Spleen (tissue), 7 donors: ENCODE results near the gene HSFX3.

ENCODE experiments used
- POLR2A ChIP-seq, 3 donors: fragments of 450-650 bp; IDR thresholded peaks; one replicate each; pipeline ENCODE4 v1.5.1; 2017; ENCODE audit warnings: antibody characterized with exemption in 3 of 3, mild to moderate bottlenecking in 1 of 3
- POLR2AphosphoS5 ChIP-seq, 3 donors: sonication (generic); formaldehyde crosslinking; IDR thresholded peaks; one replicate each; pipeline ENCODE4 v1.5.1; 2017; ENCODE audit warnings: antibody characterized with exemption in 3 of 3
- TF ChIP-seq, protein P1 (sequence below), 11 experiments: fragments of 200-600 bp in 7 of 11; fragments of 450-650 bp in 4 of 11; sonication (generic) in 4 of 11; IDR thresholded peaks in 8 of 11; conservative IDR thresholded peaks in 3 of 11; 1 replicate in 7 of 11; 2 replicates in 4 of 11; pipeline versions ENCODE4 v1.4.0 to v1.8.0; 2016 to 2021; ENCODE audit warnings: antibody characterized with exemption in 11 of 11, inconsistent platforms in 4 of 11, mild to moderate bottlenecking in 1 of 11
- donor health status: DM: no; HTN: no; CAD: no; lungs with moderate emphysema.
- donor health status: DM: no; HTN: no; CAD: no.
- donor health status: DM: no; HTN: no; CAD: no.

DNA sequence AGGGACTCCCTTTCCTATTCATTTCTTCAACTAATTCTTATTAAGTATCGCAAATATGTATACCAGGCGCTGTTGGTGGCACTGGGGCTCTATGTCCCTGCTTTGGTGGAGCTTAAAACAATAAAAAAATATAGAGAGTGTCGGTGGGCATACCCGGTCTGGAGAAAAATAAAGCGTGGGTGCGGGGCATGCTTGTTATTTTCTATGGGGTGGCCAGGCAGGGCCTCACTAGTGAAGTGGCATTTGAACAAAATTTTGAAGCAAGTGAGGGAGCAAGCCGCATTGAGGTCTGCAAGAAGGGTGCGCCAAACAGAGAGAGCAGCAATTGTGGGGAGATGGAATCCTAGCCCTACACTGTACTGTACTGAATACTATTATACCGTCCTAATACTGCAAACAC lies 44.1 kb downstream of the HSFX3 start:
- TF ChIP-seq POLR2AphosphoS5 (IDR thresholded peaks at IDR 0.05) (no peak), POLR2A (IDR thresholded peaks at IDR 0.05) (no peak)
- TF ChIP-seq, protein P1, sequence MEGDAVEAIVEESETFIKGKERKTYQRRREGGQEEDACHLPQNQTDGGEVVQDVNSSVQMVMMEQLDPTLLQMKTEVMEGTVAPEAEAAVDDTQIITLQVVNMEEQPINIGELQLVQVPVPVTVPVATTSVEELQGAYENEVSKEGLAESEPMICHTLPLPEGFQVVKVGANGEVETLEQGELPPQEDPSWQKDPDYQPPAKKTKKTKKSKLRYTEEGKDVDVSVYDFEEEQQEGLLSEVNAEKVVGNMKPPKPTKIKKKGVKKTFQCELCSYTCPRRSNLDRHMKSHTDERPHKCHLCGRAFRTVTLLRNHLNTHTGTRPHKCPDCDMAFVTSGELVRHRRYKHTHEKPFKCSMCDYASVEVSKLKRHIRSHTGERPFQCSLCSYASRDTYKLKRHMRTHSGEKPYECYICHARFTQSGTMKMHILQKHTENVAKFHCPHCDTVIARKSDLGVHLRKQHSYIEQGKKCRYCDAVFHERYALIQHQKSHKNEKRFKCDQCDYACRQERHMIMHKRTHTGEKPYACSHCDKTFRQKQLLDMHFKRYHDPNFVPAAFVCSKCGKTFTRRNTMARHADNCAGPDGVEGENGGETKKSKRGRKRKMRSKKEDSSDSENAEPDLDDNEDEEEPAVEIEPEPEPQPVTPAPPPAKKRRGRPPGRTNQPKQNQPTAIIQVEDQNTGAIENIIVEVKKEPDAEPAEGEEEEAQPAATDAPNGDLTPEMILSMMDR (IDR thresholded peaks at IDR 0.05 in 8 of 11, conservative IDR thresholded peaks at IDR 0.05 in 3 of 11): no peak
